K562 (cell line): ENCODE results near the gene MGA. TPM values are rescaled to one million over a fixed set of nuclear protein-coding genes. Genes with fewer than 3 reads are reported as not detected.

Experiments
- CAMTA2 ChIP-seq: fragments of 250-450 bp; sonication (Bioruptor Pico); conservative IDR thresholded peaks from 2 replicates; pipeline ENCODE4 v1.5.1; 2022
- CGGBP1 ChIP-seq: fragments of 250-450 bp; sonication (Bioruptor Pico); IDR thresholded peaks from 2 replicates; pipeline ENCODE4 v1.9.0; 2021; ENCODE audit warnings: mild to moderate bottlenecking
- CREB3L1 ChIP-seq: fragments of 450-650 bp; IDR thresholded peaks from 2 replicates; pipeline ENCODE4 v1.6.1; 2014; ENCODE audit warnings: low read depth, mild to moderate bottlenecking, moderate library complexity, borderline replicate concordance
- FOXA3 ChIP-seq, 2 experiments: fragments of 450-650 bp in 1 of 2; sonication (generic) in 1 of 2; formaldehyde crosslinking; IDR thresholded peaks in 1 of 2; conservative IDR thresholded peaks in 1 of 2; 2 replicates each; pipeline versions ENCODE4 v1.4.0 to v1.8.0; 2020 to 2022; ENCODE audit warnings: mild to moderate bottlenecking in 2 of 2, missing genetic modification reagents in 1 of 2
- HMG20A ChIP-seq: fragments of 450-650 bp; formaldehyde crosslinking; conservative IDR thresholded peaks from 2 replicates; pipeline ENCODE4 v1.4.0; 2020; ENCODE audit warnings: mild to moderate bottlenecking, mixed read lengths
- PHTF2 ChIP-seq: fragments of 250-450 bp; sonication (Bioruptor Pico); IDR thresholded peaks from 2 replicates; pipeline ENCODE4 v1.5.0; 2021; ENCODE audit warnings: mild to moderate bottlenecking
- RBM15 ChIP-seq: fragments of 200-400 bp; formaldehyde crosslinking; IDR thresholded peaks from 2 replicates; pipeline ENCODE4 v1.6.1; 2018; ENCODE audit warnings: mild to moderate bottlenecking, low read length, moderate library complexity; ENCODE audit not compliant: insufficient read depth
- REST ChIP-seq, 2 experiments: fragments of 450-650 bp; formaldehyde crosslinking in 1 of 2; IDR thresholded peaks; 2 replicates each; pipeline versions ENCODE4 v1.4.0 to v1.6.1; 2014 to 2020; ENCODE audit warnings: mild to moderate bottlenecking in 2 of 2, borderline replicate concordance in 1 of 2, low read depth in 1 of 2
- SREBF2 ChIP-seq: sonication (generic); formaldehyde crosslinking; IDR thresholded peaks from 2 replicates; pipeline ENCODE4 v1.4.0; 2020; ENCODE audit warnings: mild to moderate bottlenecking, missing genetic modification reagents
- THRAP3 ChIP-seq: fragments of 450-650 bp; IDR thresholded peaks from 2 replicates; pipeline ENCODE4 v1.6.1; 2016; ENCODE audit warnings: mild to moderate bottlenecking, inconsistent platforms, borderline replicate concordance
- YBX1 ChIP-seq: fragments of 450-650 bp; IDR thresholded peaks from 2 replicates; pipeline ENCODE4 v1.7.1; 2016; ENCODE audit warnings: mild to moderate bottlenecking
- YY1 ChIP-seq, 3 experiments: IDR thresholded peaks; 2 replicates each; pipeline ENCODE4 v1.6.1; 2011; ENCODE audit warnings: low read length in 2 of 3, mild to moderate bottlenecking in 2 of 3, moderate library complexity in 2 of 3, borderline replicate concordance in 1 of 3, control low read depth in 1 of 3, low read depth in 1 of 3; ENCODE audit not compliant: insufficient read depth in 3 of 3, insufficient replicate concordance in 2 of 3, control insufficient read depth in 1 of 3, insufficient read length in 1 of 3; ENCODE audit errors: extremely low read depth in 1 of 3
- ZKSCAN3 ChIP-seq: fragments of 250-450 bp; sonication (Bioruptor Pico); IDR thresholded peaks from 2 replicates; pipeline ENCODE4 v1.4.0; 2020
- ZNF133 ChIP-seq: fragments of 250-450 bp; sonication (Bioruptor Pico); IDR thresholded peaks from 2 replicates; pipeline ENCODE4 v1.4.0; 2020; ENCODE audit warnings: mild to moderate bottlenecking
- ZNF224 ChIP-seq: sonication (generic); formaldehyde crosslinking; IDR thresholded peaks from 2 replicates; pipeline ENCODE4 v1.8.0; 2022; ENCODE audit warnings: mild to moderate bottlenecking, missing genetic modification reagents
- ZNF263 ChIP-seq: sonication (generic); formaldehyde crosslinking; IDR thresholded peaks from 2 replicates; pipeline ENCODE4 v1.8.0; 2022; ENCODE audit warnings: mild to moderate bottlenecking, missing genetic modification reagents, borderline replicate concordance
- ZNF79 ChIP-seq: fragments of 250-450 bp; sonication (Bioruptor Pico); IDR thresholded peaks from 2 replicates; pipeline ENCODE4 v1.4.0; 2020; ENCODE audit warnings: low read depth, mild to moderate bottlenecking, moderate library complexity
- polyA plus RNA-seq, 8 experiments: library from polyadenylated mRNA; depleted of rRNA in 4 of 8; stranded (reverse) in 5 of 8; unstranded in 3 of 8; fragments of >200 nt; fragmentation: Nextera tagmentation in 2 of 8; fragmentation: Illumina TruSeq in 1 of 8; extraction: Ambion mirVana in 2 of 8; extraction: Trizol in 1 of 8; gene quantifications; 2 replicates each; pipeline versions ENCODE4 v1.2.1 to v1.2.3, GENCODE V29; 2011 to 2014; ENCODE audit warnings: inconsistent platforms in 1 of 8, missing spikeins in 1 of 8
- total RNA-seq, 7 experiments: library from RNA; depleted of rRNA in 6 of 7; stranded (reverse); fragments of >200 nt in 6 of 7; fragmentation: Illumina TruSeq in 2 of 7; extraction: Trizol in 2 of 7; gene quantifications; 2 replicates each; pipeline versions ENCODE4 v1.2.1 to v1.2.3, GENCODE V29; 2011 to 2021; ENCODE audit warnings: low replicate concordance in 1 of 7

MGA gene
- total and polyA plus RNA-seq, 9 of the 15 experiments (the other 6 are each of a cell fraction or from before 2014, with no cell fraction given): 4.7 to 56.1 (median 21.1) TPM

GRCh38 chr15:41661518-41662225 lies 1.5 kb downstream of the MGA start (continued):
- peak in 2 of 3 experiments; percentile 44 to 69 for TF ChIP-seq YY1 (IDR thresholded peaks at IDR 0.05; ENCODE audit: borderline replicate concordance in 1 of 3, control insufficient read depth in 1 of 3, extremely low read depth in 1 of 3, insufficient read depth in 3 of 3, insufficient read length in 1 of 3, insufficient replicate concordance in 2 of 3, low read depth in 1 of 3, low read length in 2 of 3)
- peak; percentile 34; the same call in 1 of the 2 replicates for TF ChIP-seq CREB3L1
- TF ChIP-seq YBX1: no peak
- TF ChIP-seq ZNF79 (CRISPR knock-in tag): no peak
- TF ChIP-seq SREBF2 (CRISPR knock-in tag): no peak
- 0 out of 2 replicates have a peak, but pooled peaks have one; percentile 23 for TF ChIP-seq ZNF224 (CRISPR knock-in tag)
- no peak for TF ChIP-seq FOXA3 (CRISPR knock-in tag; conservative IDR thresholded peaks at IDR 0.05 in 1 of 2, IDR thresholded peaks at IDR 0.05 in 1 of 2)
- no peak for TF ChIP-seq ZNF133 (CRISPR knock-in tag)
- TF ChIP-seq CAMTA2 (CRISPR knock-in tag): no peak
- no peak for TF ChIP-seq RBM15
- TF ChIP-seq HMG20A (CRISPR knock-in tag): no peak
- TF ChIP-seq PHTF2: no peak
- TF ChIP-seq ZKSCAN3 (CRISPR knock-in tag): no peak
- TF ChIP-seq ZNF263 (CRISPR knock-in tag): peak; percentile 65
- TF ChIP-seq REST (IDR thresholded peaks at IDR 0.05; ENCODE audit: borderline replicate concordance): peak; percentile 67
- TF ChIP-seq REST (CRISPR knock-in tag; IDR thresholded peaks at IDR 0.05; ENCODE audit: low read depth): no peak
- TF ChIP-seq THRAP3: no peak
- TF ChIP-seq CGGBP1: no peak
